ENCODE data around the gene GDF7.

GDF7 gene

GRCh38 chr2:20645301-20645701 is 21.6 kb upstream of the GDF7 start:
- no peak for DNase-seq (ENCODE audit: low spot score)

- no peak for DNase-seq (ENCODE audit: low spot score)
Measured at GRCh38 chr2:20645761-20646160, 21.2 kb upstream of the GDF7 start.

GRCh38 chr2:20646446-20646845 is 20.5 kb upstream of the GDF7 start:
- no peak for DNase-seq (ENCODE audit: low spot score)

- no peak for DNase-seq (ENCODE audit: low spot score)
Measured at GRCh38 chr2:20647211-20647610, 19.7 kb upstream of the GDF7 start.

GRCh38 chr2:20647738-20648137 is 19.2 kb upstream of the GDF7 start:
- DNase-seq (ENCODE audit: low spot score) = no peak

GRCh38 chr2:20648206-20648605 is 18.7 kb upstream of the GDF7 start:
- DNase-seq (ENCODE audit: low spot score) = no peak

- DNase-seq (ENCODE audit: low spot score) = no peak
Measured at GRCh38 chr2:20648831-20649230, 18.1 kb upstream of the GDF7 start.

- DNase-seq (ENCODE audit: low spot score) = no peak
Measured at GRCh38 chr2:20649576-20649975, 17.4 kb upstream of the GDF7 start.

- DNase-seq (ENCODE audit: low spot score) = no peak
Measured at GRCh38 chr2:20649976-20650375, 17.0 kb upstream of the GDF7 start.

GRCh38 chr2:20650393-20650876 is 16.5 kb upstream of the GDF7 start:
- DNase-seq (ENCODE audit: low spot score) = peak; percentile 69

GRCh38 chr2:20650877-20651730 is 15.8 kb upstream of the GDF7 start, which contains the start of gene HS1BP3:
Gene HS1BP3 (minus strand): TSS chr2:20651098. CDS start chr2:20651063, 35 bp downstream.
- DNase-seq (ENCODE audit: low spot score) = peak; percentile 75

- DNase-seq (ENCODE audit: low spot score) = no peak
Measured at GRCh38 chr2:20651731-20652099, 15.2 kb upstream of the GDF7 start.

GRCh38 chr2:20652141-20652540 is 14.8 kb upstream of the GDF7 start:
- no peak for DNase-seq (ENCODE audit: low spot score)

- DNase-seq (ENCODE audit: low spot score) = no peak
Measured at GRCh38 chr2:20652673-20653575, 14.0 kb upstream of the GDF7 start.

- no peak for DNase-seq (ENCODE audit: low spot score)
Measured at GRCh38 chr2:20653695-20654534, 13.0 kb upstream of the GDF7 start.

GRCh38 chr2:20654535-20654813 is 12.5 kb upstream of the GDF7 start:
- DNase-seq (ENCODE audit: low spot score) = no peak

GRCh38 chr2:20656561-20656960 is 10.4 kb upstream of the GDF7 start:
- no peak for DNase-seq (ENCODE audit: low spot score)

- no peak for DNase-seq (ENCODE audit: low spot score)
Measured at GRCh38 chr2:20657522-20658235, 9.3 kb upstream of the GDF7 start.

GRCh38 chr2:20660506-20661420 is 6.2 kb upstream of the GDF7 start:
- DNase-seq (ENCODE audit: low spot score) = no peak
